NCI-H446 treated with DMSO at 0.1 percent for 48 hours (cell line): ENCODE results near the gene NCSTN.

Source experiments
- DNase-seq: peaks from one replicate; lab custom pipeline; 2025; lab: John Stamatoyannopoulos, UW

The NCSTN gene

DNA sequence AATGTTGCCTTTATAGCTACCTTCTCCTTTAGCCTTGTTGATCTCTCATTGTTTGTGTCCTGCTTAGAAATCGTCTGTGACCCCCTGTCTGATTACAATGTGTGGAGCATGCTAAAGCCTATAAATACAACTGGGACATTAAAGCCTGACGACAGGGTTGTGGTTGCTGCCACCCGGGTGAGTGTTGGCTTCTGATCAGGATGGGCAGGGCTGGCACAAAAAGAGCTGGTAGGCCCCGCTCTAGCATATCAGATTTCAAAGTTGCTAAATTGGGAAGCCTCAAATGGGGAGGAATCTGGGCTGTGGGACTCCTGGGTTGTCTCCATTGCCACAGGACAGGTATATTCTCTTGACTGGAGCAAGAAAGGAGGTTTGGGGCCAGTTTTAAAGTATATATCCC lies 8.4 kb downstream of the NCSTN start:
- DNase-seq: no peak

- DNase-seq: no peak
Observed at GRCh38 chr1:160352555-160352954, 9.4 kb downstream of the NCSTN start.

GRCh38 chr1:160353223-160353622 lies 10.0 kb downstream of the NCSTN start:
- DNase-seq: no peak

DNA sequence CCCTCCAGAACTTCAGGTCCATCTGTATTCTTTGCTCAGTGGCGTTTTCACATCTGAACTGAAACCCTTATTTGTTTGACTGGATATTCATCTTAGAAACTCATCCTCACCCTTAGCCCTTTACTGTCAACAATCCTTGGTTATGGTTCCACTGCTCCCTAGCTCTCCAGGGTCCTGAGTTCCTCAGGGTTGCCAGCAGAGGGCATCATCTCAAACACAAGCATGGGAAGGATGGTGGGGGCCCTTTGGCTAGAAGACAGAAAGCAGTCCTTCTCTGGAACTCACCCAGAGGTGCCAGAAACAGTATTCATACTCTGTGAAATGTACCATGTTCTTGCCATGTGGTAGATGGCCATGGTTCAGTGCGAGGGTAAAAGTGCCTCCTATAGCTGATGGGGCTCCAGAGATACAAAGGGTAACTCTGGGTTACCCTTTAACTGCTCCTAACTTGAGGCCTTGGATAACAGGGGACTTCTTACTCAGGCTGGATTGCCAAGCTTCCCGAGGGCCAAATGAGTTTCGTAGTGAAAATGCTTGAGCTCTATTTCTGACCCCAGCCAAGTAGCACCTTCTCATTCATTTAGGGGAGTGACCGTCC lies 11.3 kb downstream of the NCSTN start:
- no peak for DNase-seq

- DNase-seq: no peak
Observed at GRCh38 chr1:160357286-160358002, 14.3 kb downstream of the NCSTN start.

- no peak for DNase-seq
Observed at GRCh38 chr1:160358073-160358472, 14.9 kb downstream of the NCSTN start.

- DNase-seq: peak; percentile 10
Observed at GRCh38 chr1:160359559-160360226, 16.5 kb downstream of the NCSTN start.

DNA sequence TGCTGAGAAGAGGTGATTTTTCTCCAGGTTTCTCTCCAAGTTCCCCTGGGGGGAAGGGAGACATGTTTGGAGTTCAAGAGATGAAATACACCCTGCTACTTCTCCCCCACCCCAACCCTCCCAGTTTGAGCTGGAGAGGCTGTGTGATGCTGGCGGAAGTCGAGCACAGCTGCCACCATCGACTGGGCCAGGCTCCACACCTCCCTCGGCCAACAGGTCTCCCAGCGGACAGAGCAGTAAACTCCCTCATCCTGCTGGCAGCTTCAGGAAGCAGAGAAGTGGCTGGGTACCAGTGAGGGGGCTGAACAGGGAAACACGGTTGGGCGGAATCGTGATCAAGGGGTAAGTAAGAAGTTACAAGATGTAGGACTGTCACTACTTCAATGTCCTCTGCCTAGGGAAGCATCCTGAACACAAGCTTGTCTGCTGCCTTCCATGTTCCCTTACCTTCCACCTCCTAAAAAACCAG lies 17.1 kb downstream of the NCSTN start:
- no peak for DNase-seq

DNA sequence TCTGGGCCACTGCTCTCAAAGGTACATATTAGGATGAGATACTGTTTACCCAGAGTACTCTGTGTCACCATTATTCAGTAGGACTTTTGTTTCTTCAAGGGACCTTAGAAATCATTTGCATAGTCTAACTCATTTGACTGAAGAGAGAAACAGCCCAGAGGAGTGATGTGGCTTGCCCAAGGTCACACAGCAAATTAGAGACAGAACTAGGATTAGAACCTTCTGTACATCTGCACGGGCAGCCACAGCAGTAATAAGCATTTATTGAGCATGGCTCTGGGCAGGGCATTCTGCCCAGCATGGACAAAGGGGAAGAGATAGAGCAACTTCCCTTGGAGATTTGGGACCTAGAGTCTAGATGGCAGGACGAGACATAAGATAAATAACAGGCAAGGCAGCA lies 18.0 kb downstream of the NCSTN start:
- DNase-seq: no peak

GRCh38 chr1:160361814-160362167 lies 18.6 kb downstream of the NCSTN start:
- no peak for DNase-seq

DNA sequence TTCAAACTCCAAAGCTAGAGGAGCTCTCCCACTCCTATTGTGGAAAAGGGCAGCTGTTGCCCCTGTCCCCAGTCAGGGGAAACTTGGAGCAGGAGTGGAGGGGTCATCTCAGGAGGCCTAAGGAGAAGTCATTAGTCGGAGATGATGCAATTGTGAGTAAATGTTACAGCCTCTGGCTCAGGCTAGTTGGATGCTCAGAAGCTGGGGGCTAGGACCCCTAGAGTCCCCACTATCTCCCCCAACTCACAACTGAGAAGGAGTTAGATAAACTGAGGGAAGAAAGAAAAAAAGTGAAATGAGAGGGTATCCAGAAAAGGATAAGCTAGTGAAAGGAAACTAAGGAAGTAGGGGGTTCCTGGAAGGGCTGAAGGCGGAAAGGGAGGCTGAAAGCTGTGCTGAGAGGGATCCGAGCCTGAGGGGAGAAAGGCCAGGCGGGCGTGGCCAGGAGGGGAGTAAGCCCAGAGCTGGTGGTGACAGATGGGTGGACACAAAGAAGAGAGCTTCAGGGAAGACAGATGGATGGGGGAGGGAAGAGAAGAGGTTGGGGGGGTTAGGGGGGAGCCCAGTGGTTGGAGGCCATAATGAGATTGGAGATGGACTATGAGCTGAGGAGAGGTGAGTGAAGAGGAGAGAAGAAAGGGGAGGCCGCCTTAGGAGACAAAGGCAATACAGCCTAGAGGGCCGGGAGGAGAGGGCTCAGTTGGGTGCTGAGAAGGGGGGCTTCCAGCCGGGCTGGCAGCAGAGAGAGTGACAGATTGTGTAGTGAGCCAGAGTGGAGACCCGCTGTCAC lies 19.2 kb downstream of the NCSTN start:
- DNase-seq: peak; percentile 52

- DNase-seq: no peak
Observed at GRCh38 chr1:160363010-160363409, 19.8 kb downstream of the NCSTN start.

- no peak for DNase-seq
Observed at GRCh38 chr1:160363951-160364735, 21.0 kb downstream of the NCSTN start.

DNA sequence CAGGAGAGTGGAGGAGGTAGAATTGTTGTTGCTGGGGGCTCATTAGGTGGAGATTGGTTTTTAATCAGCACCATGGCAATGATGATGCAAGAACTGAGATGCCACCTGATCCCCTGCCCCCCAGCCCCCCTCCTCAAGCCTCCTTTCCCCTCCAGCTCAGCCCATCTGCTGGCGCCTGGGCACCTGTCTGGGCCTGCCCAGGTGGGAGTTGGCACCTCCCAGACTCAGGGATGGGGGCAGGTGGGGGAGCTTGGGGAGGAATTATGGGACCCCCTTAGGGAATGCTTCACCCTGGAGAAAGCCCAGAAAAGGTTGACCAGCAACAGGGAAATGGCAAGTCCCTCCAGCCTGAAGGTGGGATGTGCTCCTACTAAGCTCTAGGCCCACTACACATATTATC lies 22.1 kb downstream of the NCSTN start:
- DNase-seq: no peak

GRCh38 chr1:160366731-160367515 lies 23.7 kb downstream of the NCSTN start, which contains the start of gene NHLH1:
TSS of gene NHLH1 (plus strand) at chr1:160367071. CDS start at chr1:160370732, 3,661 bp downstream.
- DNase-seq: peak; percentile 44

DNA sequence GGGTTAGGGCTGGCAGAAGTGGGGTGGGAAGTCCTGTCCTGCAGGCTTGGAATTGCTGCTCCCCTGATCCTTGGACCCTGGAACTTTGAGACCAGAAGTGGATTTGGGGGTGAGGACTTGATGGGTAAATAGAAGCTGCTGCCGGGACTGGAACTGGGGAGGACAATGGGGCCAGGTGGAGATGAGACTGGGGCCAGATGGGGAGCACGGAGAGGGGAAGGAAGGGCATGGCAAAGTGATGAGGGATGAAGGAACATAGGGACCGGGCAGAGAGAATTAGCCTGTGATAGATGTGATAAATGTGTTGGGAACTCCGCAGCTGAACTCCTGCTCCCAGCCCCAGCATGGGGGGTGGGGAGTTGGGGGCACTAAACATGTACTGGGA lies 24.3 kb downstream of the NCSTN start:
- DNase-seq: no peak

GRCh38 chr1:160367934-160368923 lies 25.0 kb downstream of the NCSTN start:
- no peak for DNase-seq

DNA sequence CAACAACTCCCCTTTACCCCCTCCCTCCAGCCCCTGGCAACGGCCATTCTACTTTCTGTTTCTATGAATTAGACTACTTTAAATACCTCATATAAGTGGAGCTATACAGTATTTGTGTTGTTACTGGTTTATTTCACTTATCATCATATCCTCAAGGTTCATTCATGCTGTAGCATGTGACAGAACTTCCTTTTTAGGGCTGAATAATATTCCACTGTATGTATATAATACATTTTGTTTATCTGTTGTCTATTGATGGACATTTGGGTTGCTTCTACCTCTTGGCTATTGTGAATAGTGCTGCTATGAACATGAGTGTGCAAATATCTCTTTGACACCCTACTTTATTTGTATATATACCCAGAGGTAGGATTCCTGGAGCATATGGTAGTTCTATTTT lies 25.9 kb downstream of the NCSTN start:
- DNase-seq: no peak

- DNase-seq: no peak
Observed at GRCh38 chr1:160370561-160371345, 27.6 kb downstream of the NCSTN start.
